Stimulated activated CD4-positive, alpha-beta T cell treated with anti-CD3 and anti-CD28 coated beads, Interleukin-15, amount 100 ng/mL, for 48 hours (primary cell): ENCODE measurements around the gene CDHR1.
A peak's percentile ranks its signal among the peaks of the same experiment; 100 is the strongest.

ENCODE experiments used
- DNase-seq, 2 donors: peaks; one replicate each; pipeline ENCODE4 v3.0.0-alpha.2; 2020; ENCODE audit warnings: low read depth in 2 of 2

The CDHR1 gene

DNA sequence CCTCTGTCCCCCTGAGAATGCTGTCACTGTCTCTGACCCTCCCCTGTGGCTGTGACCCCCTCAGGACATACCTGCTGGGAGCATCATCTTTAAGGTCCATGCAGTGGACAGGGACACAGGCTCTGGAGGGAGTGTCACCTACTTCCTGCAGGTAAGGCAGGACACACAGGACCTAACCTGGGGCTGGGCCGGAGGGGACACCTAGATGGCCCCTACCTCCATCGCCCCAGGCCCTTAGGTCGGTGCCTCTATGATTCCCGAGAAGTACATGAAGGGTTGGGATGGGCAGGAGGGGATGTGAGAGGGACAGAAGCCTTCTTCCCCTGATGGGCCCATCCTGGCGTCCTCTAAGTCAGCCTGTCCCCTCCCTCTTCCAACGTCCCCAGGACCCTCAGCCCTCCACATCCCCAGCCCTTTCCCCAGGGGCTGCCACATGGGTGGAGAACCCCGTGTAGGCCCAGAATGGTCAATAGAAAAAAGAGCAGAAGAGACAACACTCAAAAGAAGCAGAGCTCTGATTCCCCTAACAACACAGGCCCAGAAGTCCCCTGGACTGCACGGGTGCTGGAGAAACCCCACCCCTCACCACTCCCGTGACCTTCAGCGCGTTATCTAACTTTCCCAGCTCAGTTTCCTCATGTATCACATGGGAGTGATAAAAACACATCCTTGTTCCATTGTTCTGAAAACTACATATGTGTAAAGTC is 6.4 kb downstream of the CDHR1 start:
- DNase-seq = no peak

DNA sequence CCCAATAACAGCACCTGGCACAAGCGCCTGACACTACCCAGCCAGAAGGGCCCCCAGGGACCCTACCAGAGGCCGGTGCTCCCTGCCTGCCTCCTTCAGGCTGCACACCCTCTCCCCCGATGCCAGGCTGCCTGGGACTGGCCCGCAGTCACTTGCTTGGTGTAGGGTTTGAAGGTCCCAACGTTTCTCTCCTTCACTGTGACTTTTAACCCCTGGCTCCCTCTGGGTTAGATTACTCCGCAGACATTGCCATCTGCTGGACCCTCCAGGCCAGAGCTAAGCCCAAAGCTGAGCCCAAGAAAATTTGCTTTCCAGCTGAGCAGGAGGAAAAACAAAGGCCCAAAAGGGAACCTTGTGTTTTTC is 6.9 kb downstream of the CDHR1 start:
- no peak for DNase-seq

DNA sequence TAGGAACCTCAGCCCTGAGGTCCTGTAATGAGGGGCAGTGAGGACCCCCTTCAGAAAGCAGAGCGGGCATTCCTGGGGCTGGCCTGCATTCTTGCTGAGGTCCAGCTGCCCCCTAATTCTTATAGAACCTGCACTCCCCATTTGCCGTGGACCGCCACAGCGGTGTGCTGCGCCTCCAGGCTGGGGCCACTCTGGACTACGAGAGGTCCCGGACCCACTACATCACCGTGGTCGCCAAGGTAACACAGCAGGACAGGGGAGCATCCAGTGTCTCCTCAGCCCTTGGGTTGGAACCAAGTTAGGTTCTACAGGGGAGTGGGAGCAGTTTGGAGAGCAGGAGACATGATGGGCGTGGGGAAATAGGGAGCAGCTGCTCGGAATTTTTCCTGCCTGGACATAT is 7.3 kb downstream of the CDHR1 start:
- DNase-seq = no peak

DNA sequence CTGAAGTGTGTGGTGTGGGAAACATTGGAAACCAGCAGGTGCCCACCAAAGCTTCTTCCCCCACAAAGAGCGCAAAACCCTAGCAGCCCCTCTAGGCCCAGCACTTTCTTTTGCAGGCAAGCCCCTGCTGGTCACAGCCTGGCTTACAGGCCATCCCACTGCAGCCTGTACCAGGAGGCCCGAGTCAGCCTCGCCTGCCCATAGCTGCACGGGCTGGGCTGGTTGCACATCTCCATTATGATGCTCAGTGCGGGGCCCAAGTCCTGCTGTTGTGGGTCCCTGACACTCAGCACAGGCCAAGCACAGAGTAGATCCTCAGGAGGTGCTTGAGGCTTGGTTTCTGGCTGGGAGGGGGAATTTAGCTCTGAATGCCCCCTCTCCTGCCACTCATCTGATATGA is 8.0 kb downstream of the CDHR1 start:
- no peak for DNase-seq

DNA sequence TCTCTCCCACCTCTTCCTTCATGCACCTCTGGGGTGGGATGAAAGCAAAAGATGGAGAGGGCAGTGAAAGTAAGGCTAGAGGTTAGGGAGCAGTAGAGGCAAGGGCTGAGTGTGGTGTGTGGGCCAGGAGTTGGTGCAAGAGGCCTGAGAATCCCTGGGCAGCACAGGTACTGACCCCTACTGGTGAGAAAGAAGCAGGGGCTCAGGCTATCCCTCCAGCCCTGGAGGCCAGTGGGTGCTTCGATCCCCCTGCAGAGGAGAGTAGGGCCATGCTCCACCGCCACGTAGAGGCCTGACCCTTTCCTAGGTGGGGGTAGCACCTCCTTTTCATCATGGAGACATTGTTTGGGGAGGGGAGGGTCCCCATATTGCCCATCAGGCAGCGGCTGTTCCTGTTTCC is 9.8 kb downstream of the CDHR1 start:
- no peak for DNase-seq

DNA sequence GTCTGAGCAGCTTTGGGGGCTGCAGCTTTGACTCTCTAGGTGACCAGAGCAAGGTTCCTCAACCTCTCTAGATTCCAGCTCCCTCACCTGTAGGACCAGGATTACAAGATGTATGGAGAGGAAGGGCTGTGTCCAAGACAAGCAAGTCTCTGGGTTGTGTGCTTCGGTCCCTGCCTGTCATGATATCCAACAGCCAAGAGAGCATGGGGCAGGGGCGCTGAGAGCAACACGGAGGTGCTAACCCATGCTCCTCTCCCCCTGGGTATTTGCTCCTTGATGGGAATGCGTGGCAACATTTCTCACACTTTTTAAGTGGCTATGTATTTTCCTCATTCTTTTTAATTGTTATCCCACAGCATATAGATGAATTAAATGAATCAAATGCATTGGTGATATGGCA is 10.3 kb downstream of the CDHR1 start:
- no peak for DNase-seq

DNA sequence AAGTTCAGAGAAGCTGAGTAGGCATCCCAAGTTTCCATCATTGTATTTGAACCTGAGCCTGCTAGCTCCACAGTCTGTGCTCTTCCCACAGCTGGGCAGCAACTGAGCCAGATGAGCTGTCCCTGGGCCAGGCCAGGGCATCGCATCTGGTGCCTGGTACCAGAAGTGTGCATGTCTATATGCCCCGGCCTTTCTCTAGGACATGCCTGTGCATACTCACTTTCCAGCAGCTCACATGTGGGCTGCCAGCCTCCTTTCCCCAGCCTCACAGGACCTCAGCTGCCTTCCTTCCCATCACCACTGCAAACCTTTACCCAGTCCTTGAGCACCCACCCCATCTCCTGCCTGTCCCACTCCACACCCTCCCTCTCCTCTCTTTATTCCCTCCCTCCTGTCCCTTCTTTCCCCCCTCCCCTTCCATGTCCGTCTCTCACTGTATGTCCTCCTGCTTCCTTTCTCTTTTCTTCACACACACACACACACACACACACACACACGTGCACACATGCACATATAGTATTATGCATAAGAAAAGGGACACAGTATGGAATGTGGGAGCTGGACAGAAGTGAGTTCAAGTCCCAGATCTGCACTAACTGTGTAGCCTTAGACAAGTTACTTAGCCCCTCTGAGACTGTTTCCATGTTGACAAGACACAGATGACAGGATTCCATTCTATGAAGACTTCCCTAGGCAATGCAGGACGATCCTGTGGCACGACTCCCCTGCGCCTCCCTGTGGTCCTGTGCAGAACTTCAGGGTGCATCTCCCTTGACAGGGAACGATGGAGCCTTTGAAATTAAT is 10.9 kb downstream of the CDHR1 start:
- peak; percentile 46 to 57 for DNase-seq

DNA sequence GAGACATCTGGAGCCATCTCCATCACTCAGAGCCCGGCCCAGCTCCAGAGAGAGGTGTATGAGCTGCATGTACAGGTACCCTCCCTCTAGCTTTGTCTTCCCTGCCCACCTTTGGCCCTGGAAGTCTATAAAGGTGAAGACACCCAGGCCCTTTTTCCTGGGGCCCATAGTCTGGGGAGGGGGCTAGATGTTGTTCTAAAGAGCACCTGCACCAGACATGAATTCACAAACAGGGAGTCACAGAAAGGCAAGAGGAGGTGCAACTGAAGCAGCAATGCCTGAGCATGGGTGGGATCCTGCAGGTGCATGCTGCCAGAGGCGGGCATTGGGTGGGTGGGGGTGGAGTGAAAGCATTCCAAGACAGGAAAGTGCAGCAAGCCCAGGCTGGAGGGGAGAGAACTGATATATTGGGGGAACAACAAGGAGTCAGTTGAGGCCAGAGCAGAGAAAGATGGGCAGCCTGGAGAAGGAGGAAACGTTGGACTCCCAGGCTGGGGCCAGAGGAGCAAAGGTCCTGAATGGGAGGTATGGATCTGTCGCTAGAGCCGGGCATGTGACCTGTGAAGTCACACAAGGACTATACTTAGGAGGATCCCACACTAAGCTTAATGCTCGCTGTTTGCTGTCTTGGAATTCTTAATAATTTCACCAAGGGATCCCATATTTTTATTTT is 11.7 kb downstream of the CDHR1 start:
- DNase-seq = no peak

DNA sequence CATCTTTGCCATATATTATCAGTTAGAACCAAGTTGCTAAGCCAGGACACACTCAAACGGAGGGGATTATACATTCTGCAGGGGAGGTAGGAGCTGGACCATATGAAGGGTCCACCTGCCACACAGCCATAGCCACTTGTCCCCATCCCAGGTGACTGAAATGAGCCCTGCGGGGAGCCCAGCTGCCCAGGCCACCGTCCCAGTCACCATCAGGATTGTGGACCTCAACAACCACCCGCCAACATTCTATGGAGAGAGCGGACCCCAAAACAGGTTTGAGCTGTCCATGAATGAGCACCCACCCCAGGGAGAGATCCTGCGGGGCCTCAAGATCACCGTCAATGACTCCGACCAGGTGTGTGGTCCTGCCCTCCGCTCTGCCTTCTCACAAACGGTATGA is 13.7 kb downstream of the CDHR1 start:
- no peak for DNase-seq

DNA sequence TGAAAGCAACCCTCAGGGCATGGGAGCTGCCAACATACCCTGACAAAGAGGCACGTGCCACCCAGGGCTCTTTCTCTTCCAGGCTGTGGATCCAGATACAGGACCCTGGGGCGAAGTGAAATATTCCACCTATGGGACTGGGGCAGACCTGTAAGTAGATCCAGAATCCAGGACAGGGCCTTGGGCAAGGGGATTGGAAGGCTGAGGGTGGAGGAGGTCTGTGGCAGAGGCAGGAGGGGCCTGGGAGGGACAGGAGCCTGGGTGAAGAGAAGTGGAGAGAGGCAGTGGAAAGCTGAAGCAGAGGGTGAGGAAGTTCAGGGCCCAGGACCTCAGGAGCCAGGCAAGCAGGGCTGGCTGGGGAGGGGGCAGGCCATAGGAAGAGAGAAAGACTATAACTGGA is 17.2 kb downstream of the CDHR1 start:
- no peak for DNase-seq

DNA sequence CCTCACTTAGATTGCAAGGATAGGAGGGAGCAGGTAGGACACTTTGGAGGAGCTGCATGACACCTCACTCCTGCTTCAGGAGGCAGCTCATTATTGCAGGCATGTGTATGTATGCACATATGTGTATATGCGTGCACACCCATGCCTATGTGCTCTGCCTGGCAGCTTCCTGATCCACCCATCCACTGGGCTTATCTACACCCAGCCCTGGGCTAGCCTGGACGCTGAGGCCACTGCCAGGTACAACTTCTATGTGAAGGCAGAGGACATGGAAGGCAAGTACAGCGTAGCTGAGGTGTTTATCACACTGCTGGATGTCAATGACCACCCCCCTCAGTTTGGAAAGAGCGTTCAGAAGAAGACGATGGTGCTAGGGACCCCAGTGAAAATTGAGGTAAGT is 17.7 kb downstream of the CDHR1 start:
- no peak for DNase-seq

DNA sequence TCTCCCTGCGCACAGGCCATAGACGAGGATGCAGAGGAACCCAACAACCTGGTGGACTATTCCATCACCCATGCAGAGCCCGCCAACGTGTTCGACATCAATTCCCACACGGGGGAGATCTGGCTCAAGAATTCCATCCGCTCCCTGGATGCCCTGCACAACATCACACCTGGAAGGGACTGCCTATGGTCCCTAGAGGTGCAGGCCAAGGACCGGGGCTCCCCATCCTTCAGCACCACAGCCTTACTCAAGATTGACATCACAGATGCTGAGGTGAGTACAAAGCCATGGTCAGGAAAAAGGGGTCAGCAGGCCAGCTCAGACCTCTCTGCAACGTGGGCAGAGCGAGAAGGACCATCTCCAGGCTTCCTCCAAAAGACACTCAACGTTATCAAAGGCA is 18.7 kb downstream of the CDHR1 start:
- no peak for DNase-seq

DNA sequence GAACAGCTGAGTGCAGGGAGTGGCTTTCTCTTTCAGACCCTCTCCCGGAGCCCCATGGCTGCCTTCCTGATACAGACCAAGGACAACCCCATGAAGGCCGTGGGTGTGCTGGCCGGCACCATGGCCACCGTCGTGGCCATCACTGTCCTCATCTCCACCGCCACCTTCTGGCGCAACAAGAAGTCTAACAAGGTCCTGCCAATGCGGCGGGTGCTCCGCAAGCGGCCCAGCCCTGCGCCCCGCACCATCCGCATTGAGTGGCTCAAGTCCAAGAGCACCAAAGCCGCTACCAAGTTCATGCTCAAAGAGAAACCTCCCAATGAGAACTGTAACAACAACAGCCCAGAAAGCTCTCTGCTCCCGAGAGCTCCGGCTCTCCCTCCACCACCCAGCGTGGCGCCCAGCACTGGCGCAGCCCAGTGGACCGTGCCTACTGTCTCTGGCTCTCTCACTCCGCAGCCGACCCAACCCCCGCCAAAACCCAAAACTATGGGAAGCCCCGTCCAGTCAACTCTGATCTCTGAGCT is 19.8 kb downstream of the CDHR1 start:
- DNase-seq = no peak

DNA sequence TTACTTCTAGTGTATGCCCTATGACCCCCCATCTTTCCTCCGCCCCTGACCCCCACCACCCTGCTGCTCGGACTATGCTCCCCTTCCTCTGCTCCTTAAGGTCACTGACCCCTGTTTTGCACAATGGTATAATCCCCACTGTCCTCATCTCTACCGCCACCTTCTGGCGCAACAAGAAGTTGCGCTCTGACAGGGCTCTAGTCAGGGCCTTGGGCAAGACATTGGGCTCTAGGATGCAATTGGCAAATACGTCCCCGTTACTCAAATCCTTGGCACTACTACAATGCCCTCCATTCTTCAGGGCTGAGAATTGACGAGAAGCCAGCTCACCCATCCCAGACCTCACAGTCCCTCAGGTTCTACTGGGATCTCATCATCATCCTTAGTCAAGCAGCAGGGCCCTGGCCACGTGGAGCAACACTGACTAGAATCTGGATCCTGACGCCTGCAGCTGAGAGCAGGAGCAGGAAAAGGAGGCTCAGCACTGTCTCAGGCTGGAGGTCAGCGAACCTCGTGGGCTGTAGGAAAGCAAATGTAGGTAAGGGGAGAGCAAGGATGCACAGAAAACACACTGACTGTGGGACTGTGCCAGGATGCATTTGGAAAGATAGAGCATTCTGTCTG is 20.4 kb downstream of the CDHR1 start:
- peak in 1 of 2 donors; percentile 45 for DNase-seq

DNA sequence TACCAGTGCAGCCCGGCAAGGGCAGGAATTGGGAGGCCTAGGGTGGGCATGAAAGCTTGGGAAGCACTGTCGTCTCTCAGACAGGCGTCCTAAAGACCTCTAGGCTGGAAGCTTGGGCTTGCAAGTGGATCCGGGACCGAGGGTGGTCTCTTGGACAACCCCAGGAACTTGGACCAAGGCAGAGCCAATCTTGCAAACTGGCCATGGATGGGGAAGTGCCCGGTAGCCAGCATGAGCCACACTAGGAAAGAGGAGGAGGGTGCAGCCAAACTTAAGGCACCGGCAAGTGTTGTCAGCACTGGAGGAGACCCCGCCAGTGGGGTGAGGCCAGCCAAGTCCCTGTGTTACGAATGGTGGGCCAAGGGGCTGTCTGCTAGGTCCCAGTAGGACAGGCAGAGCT is 22.5 kb downstream of the CDHR1 start:
- DNase-seq = no peak

DNA sequence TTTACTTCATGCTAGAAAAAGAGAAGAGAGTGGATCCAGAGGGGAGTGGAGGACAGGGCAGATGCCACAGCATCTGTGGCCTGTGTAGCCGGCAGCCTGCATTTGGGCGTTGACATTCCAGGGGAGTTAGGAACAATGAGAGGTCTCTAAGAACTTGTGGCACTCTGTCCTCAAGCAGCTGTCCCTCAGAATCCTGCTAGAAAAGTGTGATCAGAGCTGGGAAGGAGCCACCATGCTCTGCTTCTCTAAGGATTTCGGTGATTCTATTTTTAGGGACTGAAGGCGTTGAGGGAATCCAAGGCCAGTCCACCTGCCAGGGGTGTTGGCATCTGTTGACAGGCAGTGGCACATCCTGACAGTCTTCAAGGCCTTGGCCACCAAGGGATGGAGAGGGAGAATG is 23.4 kb downstream of the CDHR1 start:
- DNase-seq = no peak

DNA sequence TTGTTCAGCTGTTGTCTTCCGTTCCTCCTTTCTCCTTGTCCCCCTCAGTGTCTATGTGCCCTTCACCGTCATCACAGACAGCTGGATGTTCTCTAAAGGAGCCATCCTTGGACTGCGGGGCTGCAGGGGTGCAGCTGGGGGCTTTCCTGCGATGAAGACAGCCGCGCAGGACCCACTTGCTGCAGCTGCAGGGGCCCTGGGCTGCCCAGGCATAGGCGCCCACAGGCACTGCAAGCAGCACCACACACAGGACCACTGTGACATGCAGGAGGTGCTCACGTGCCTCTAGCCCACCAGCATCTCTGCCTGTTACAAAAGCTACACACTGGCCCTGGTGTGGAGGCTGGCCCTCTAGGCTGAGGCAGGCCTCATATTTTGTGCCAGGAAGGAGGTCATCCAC is 27.6 kb downstream of the CDHR1 start:
- DNase-seq = no peak

DNA sequence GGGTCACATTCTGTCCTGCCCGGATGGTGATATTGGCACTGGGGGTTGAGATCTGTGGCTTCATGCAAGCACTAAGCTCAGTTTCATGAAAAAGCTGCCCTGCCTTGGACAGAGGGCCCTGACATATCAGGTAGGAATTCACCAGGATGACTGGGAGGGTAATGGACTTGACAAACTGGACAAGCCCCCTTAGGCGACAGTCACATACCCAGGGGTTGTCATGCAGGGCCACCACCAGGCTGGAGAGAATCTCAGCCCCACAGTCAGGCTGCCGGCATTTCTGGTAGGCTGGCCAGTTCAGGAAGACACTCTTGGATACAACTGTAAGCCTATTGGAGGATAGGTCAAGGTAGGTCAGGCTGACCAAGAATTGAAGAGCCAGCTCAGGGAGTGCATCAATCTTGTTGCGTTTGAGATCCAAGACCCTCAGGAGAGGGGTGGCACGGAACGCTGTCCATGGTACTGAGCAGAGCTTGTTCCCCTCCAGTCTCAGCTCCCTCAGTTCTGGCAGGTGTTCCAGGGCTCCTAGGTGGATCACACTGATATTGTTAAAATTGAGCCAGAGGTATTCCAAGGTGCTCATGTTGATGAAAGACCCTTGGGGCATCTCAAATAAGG is 30.2 kb downstream of the CDHR1 start:
- no peak for DNase-seq

DNA sequence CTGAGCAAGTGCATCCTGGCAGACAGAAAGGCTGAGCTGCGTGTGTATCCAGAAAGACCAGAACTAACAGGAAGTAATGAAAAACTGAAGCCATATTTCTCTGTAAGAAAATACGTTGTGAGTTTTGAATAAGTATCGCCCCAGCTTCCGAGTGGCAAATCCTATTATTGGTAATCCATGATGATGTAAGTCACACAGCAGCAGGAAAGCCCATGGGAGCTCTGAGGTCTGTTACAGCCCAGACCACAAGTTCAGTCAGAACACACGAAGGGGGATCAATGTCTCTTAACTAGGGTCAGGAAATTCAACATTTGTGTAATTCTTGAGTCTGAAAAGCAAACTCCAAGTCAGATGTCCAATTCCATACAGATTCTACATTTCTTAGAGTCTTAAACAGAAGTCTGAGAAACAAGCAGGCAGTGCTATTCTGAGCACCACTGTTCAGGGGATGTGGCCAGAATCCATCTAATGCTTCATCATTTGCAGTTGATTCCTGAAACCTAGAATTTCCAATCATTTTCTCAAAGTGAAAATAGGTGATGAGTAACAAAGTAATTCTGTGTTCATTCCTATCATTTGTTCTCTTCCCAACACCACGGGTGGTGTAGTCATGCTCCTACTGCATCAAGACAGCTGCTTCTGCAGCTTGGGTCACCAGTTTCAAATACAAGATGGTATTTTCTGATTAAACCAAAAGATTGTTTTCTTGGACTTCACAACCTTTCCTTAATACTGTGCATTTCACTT is 31.3 kb downstream of the CDHR1 start, which contains the start of gene LRIT2:
TSS of gene LRIT2 (minus strand) at position 118 of the 747 bp plus-strand sequence. CDS start at position 94, 24 bp downstream.
- DNase-seq = no peak

DNA sequence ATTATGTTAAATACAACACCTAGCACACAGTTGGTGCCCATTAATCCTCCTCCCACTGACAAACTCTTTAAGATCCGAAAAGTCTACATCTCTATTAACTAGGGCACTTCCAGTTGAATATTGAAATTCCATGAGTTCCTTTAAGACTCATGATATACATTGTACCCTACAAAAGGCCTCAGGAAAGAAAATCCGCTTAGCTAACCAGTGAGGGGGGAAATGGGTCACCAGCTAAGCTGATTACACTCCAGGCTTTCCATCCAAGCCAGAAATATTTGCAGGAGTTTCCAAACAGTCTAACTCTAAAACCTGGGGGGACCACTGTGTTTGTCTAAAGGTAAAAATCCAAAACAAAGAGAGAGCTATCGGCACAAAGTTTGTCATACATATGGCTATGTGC is 32.3 kb downstream of the CDHR1 start:
- no peak for DNase-seq

DNA sequence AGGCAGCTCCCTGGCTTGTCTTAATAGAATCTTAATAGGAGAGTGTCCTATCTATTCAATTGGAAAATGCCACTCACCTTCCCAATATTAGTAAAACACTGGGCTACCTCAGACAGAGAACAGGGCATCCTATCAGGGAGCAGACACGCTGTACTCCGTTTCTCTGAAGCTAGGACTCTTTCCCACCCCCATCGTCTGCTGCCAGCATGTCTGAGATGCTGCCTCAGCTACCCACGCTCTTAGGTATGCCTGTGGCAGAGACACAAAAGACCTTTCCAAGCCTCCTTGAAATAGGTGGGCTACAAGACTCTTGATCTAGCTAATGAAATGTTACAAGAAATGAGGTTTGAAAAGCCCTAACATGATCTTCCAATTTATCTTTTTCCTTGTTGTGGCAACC is 33.5 kb downstream of the CDHR1 start:
- DNase-seq = no peak
